T-helper 2 cell (primary cell): Measurements from ENCODE around the gene USH2A.

Source experiments
- DNase-seq, 5 experiments: peaks; one replicate each; pipeline versions ENCODE4 v3.0.0 to v3.0.0-alpha.2; 2012 to 2022

Gene USH2A

DNA sequence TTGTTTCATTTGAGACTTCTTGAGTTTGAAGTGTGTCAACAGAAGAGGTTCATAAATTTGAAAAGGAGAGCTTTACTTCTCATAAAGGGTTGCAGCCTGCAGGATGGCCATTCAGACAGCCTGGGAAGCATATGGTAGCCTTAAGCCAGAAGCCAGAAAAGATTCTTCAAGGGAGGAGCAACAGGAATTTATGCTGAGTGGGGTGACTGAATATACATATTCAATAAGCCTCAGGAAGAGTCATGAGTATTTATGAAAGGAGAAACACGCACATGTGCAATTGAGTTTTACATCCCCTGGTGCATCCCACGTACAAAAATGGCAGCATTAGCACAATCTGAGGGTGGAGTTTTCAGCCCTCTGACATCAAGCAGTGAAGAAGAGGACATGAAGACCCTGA lies 565.9 kb downstream of the USH2A start:
- no peak for DNase-seq

DNA sequence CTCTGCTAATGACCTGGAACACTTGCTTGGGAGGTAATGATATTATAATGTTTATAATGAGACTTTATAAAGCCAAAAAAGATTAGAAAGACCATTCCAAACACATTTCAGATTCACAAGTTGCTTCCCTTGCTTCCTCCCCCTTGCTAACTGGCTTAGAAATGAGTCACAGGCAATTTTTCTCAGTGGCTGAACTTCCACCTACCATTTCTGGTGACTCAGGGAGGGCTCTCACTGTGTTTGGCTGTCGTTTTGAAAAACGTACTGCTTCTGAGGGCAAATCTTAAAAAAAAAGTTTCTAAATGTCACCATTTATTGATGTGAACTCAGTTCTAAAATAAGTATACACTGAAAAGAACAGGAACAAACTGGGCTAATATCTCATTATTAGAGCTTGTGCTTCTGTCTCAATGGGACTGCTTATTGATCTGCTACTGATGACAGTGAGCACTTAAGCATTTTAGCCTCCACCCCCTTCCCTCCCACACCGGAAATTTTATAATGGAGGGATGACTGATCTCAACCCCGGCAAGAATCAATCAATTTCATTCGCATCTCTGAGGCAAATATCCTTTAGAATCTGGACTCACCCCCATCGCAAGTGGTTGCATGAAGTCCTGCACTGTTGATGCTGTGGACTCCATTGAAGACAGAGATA lies 577.9 kb downstream of the USH2A start:
- no peak for DNase-seq

DNA sequence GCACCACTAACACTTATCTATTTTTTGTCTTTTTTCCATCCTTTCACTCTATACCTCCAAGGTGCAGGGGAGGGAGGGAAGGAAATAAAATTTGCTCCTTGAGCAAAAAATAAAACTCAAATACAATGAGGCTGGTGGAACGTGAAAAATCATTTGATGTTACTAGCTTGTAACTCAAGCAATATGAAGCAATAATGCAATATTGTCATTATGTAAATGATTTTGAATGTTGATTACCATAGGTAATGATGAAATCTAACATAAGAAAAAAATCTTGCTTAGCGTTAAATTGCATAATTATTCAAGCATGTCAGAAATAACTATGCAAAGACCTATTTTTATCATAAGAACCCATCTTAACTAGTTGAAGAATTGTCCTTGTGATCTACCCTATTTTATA lies 578.5 kb downstream of the USH2A start:
- DNase-seq: no peak

- no peak for DNase-seq
These were observed 579.0 kb downstream of the USH2A start for GRCh38 chr1:215844266-215844665.

DNA sequence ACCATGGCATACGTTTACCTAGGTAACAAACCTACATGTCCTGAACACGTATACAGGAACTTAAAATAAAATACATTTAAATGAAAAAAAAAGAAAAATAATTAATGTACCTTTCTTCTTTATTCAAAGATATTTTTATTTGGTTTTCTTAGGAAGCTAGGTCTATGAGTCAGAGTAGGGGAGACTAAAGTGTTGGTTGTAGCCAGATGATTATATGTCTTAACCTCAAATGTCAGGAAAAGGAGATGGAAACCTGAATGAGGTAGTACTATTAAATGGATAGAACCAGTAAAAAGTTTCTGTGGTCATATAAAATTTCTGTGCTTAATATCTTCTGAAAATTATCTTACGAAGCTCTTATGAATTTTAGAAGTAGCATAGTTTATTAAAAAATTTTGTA lies 580.3 kb downstream of the USH2A start:
- DNase-seq: no peak

DNA sequence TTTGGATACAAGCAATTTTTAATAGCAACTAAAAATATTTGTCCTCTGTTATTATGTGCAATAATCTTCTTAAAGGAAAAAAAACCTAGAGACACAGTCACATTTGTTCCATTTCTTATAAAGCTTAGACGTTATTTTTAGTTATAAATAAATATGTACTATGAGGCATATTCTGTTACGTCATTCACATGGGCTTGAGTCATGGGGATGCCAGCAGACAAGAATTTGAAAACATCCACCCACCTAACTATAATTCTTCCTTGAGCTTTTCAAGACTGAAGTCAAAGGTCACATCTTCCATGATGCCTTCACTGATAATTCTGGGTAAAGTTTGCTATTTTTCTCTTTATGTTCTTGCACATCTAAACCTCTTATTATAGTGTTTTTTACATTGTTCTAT lies 587.3 kb downstream of the USH2A start:
- no peak for DNase-seq

GRCh38 chr1:215833941-215834729 lies 589.1 kb downstream of the USH2A start:
- DNase-seq: no peak

- DNase-seq: no peak
These were observed 592.9 kb downstream of the USH2A start for GRCh38 chr1:215830226-215830810.

GRCh38 chr1:215825056-215825455 lies 598.2 kb downstream of the USH2A start:
- DNase-seq: no peak

DNA sequence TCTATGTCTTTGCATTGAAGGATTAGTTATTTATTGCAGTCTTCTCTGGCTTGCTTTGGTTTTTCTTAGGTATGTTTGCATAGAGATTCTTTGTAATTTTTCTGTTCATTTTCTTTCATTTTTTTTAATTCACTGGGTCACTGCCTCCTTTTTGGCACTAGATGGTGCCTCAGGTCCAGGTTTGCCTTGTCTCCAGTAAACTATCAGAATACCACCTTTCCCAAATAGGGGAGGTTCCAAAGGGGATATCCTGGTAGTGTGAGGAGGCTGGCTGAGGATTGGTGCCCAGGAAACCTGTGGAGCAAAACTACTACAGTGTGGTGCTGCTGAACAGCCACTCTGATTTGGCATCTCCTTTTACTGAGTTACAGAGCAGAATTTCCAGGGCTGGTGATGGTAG lies 599.0 kb downstream of the USH2A start:
- no peak for DNase-seq

DNA sequence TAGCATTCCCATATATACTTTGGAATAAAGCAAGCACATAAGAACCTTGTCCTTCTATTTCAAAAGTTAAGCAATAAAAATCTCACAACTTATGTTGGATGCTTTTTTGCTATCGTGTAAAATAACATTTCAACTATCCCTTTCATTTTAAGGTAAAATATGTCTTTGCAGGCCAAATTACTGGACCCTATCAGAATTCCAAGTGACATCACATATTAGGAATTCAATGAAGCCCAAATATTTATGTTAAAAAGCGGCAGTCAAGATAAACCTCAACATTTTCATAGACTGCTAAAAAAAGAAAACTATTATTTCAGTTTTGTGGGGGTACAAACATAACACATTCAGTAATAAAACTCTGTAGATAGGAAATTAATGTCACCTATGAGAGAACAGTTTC lies 604.1 kb downstream of the USH2A start:
- DNase-seq: no peak

GRCh38 chr1:215807911-215808436 lies 615.3 kb downstream of the USH2A start:
- no peak for DNase-seq

GRCh38 chr1:215807218-215807617 lies 616.0 kb downstream of the USH2A start:
- no peak for DNase-seq

- no peak for DNase-seq
These were observed 625.4 kb downstream of the USH2A start for GRCh38 chr1:215797859-215798258.

GRCh38 chr1:215794156-215794555 lies 629.1 kb downstream of the USH2A start:
- DNase-seq: no peak

DNA sequence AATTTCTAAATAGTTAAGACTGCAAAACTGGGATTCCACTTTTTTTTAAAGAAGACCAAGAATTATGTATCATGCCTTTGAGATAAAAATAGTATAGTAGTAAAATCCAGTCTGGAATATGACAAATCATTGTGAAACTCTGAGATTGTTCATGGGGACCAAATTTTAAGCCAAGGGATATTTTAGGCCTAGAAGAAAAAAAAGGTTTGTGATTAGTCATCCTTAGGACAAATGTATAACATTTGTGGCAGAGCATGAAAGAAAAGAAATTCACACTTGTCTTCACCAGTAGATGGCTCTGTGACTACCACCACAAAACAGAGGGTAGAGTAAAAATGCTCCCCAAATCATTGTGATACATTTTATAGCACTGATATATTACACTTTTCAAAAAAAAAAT lies 630.1 kb downstream of the USH2A start:
- DNase-seq: no peak

DNA sequence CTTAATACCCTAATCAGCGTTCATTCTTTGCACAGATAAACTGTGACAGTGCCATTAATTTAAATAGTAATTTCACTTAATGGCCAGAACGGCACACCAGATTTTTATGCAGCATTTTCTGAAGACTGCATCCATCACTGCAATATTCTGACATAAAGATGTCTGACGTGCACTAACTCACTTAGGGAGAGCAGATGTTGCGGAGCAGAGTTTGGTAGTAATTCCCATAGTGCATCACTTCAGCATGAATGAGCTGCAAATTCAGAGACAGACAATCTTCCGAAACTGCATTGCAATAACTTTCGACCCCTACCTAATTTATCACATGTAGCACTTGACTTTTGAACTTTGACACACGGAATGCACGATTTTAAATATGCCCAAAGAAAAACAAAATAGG lies 630.8 kb downstream of the USH2A start:
- DNase-seq: no peak

DNA sequence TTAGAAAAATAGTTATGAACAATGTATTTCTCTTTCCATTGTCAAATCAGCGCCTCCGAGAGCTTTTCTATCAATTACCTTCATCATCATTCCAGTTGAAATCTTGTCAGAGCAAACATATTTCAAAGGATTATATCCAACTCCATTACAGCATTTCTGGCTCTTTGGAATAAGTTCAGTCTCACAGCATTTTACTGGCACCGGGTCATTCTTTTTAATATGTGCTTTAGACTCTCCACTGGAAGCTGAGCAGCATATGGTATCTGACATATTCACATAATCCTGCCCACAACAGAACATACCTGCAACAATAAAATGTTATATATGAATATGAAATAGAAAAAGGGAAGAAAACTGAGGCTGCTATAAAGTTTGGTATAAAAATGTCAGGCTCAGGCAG lies 633.3 kb downstream of the USH2A start:
- DNase-seq: no peak

DNA sequence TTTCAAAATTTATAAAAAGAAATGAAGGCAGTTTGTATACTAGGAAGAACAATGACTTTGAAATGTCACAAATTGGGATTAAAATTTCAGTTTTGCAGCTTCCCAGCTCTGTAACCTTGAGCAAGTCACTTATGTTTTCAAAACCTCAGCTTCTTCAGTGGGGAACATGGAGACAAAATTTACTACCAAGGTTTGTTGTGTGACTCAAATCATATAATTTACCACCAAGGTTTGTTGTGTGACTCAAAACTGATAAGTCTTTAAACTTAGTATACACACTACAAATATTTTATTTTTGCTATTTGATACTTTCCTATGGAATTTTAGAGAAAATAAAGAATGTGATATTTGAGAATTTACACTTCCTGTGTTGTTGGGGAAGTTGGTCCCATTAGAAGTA lies 636.3 kb downstream of the USH2A start:
- DNase-seq: no peak

DNA sequence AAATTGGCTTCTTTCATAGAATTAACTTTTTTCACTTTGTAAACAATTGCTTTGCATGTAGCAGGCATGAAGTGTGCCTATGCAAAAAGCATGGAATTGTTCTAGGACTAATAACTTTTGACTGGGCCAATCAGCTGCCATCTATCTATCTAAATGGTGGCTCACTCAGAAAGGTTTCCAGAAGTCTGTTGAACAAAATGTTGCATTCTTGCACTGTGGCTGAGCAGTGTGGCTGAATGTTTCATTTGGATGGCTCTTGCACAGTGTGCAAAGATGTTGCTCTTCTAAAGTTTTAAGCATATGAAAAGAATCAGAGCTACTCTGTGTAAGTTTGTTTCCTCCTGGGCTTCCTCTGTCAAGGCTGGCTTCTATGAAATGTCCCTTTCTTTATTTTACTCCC lies 642.6 kb downstream of the USH2A start:
- DNase-seq: no peak

- no peak for DNase-seq
These were observed 643.1 kb downstream of the USH2A start for GRCh38 chr1:215780139-215780538.

GRCh38 chr1:215779729-215780128 lies 643.5 kb downstream of the USH2A start:
- no peak for DNase-seq

- no peak for DNase-seq
These were observed 645.8 kb downstream of the USH2A start for GRCh38 chr1:215777370-215777925.

GRCh38 chr1:215776336-215776735 lies 646.9 kb downstream of the USH2A start:
- DNase-seq: no peak
